OCI-LY7 (cell line): Measurements from ENCODE around the gene PAX7. TPM values are rescaled to one million over a fixed set of nuclear protein-coding genes. Genes with fewer than 3 reads are reported as not detected.

ENCODE experiments used
- BruUV-seq: library from RNA; stranded (reverse); fragments of 400-500 nt; replicated peaks from 2 replicates; lab custom pipeline; 2021; lab: Mats Ljungman, UMichigan
- CTCF ChIA-PET: fragments of 300-600 bp; sonication (Branson Sonifier 250); formaldehyde crosslinking; loops from one replicate; lab custom pipeline; 2022; ENCODE audit warnings: antibody characterized with exemption; ENCODE audit not compliant: unreplicated experiment; lab: Charles Lee
- POLR2A ChIA-PET: fragments of 300-600 bp; sonication (Branson Sonifier 250); formaldehyde crosslinking; loops from one replicate; lab custom pipeline; 2022; ENCODE audit warnings: antibody characterized with exemption; lab: Charles Lee
- DNase-seq: peaks from one replicate; pipeline ENCODE4 v3.0.0-alpha.2; 2015; ENCODE audit warnings: low spot score
- H2AFZ ChIP-seq: fragments of 200-600 bp; sonication (generic), shearing (Covaris generic); 2 replicates; pipeline ENCODE4 v1.6.1; 2014; ENCODE audit warnings: mild to moderate bottlenecking, antibody characterized with exemption, low read length, moderate library complexity
- H3K27ac ChIP-seq: fragments of 200-600 bp; sonication (generic); 2 replicates; pipeline ENCODE4 v1.5.1; 2014; ENCODE audit warnings: mixed run types, low read depth, mild to moderate bottlenecking, moderate library complexity, low read length, inconsistent platforms; ENCODE audit not compliant: poor library complexity, severe bottlenecking
- H3K36me3 ChIP-seq: fragments of 200-600 bp; sonication (generic); 2 replicates; pipeline ENCODE4 v1.6.1; 2014; ENCODE audit warnings: mild to moderate bottlenecking, antibody characterized with exemption, low read length, moderate library complexity, mixed read lengths; ENCODE audit not compliant: insufficient read depth
- H3K4me1 ChIP-seq: fragments of 200-600 bp; sonication (generic); 2 replicates; pipeline ENCODE4 v1.5.1; 2014; ENCODE audit warnings: mild to moderate bottlenecking, low read length; ENCODE audit not compliant: insufficient read depth, poor library complexity, severe bottlenecking
- H3K4me2 ChIP-seq: fragments of 200-600 bp; sonication (generic); 2 replicates; pipeline ENCODE4 v1.6.1; 2014; ENCODE audit warnings: mild to moderate bottlenecking, low read length
- H3K4me3 ChIP-seq: fragments of 200-600 bp; sonication (generic); 2 replicates; pipeline ENCODE4 v1.5.1; 2014; ENCODE audit warnings: mild to moderate bottlenecking, low read depth, low read length; ENCODE audit not compliant: poor library complexity, severe bottlenecking
- H3K79me2 ChIP-seq: fragments of 200-600 bp; sonication (generic); 2 replicates; pipeline ENCODE4 v1.6.1; 2016; ENCODE audit warnings: low read depth, mild to moderate bottlenecking, low read length, moderate library complexity, mixed read lengths; ENCODE audit not compliant: insufficient read depth
- H3K9me2 ChIP-seq: fragments of 200-600 bp; sonication (generic); 2 replicates; pipeline ENCODE4 v1.6.1; 2016; ENCODE audit warnings: mild to moderate bottlenecking, low read length, mixed read lengths; ENCODE audit not compliant: insufficient read depth
- H3K9me3 ChIP-seq: fragments of 200-600 bp; sonication (generic); 2 replicates; pipeline ENCODE4 v1.6.1; 2014; ENCODE audit warnings: mild to moderate bottlenecking, mixed run types, low read length, mixed read lengths
- H4K20me1 ChIP-seq: fragments of 200-600 bp; sonication (generic); 2 replicates; pipeline ENCODE4 v1.6.1; 2014; ENCODE audit warnings: mild to moderate bottlenecking, antibody characterized with exemption, low read length, moderate library complexity, mixed read lengths; ENCODE audit not compliant: insufficient read depth
- CTCF ChIP-seq: fragments of 200-600 bp; sonication (generic); conservative IDR thresholded peaks from 2 replicates; pipeline ENCODE4 v1.5.1; 2014; ENCODE audit warnings: mild to moderate bottlenecking, antibody characterized with exemption, low read length, moderate library complexity, mixed read lengths
- EZH2phosphoT487 ChIP-seq: fragments of 200-600 bp; sonication (generic); IDR thresholded peaks from 2 replicates; pipeline ENCODE4 v1.6.1; 2018; ENCODE audit warnings: low read depth, borderline replicate concordance, mild to moderate bottlenecking, mixed run types, antibody characterized with exemption, low read length, moderate library complexity, mixed read lengths
- intact Hi-C: fragments of 100-400 bp; cut with micrococcal nuclease; formaldehyde crosslinking; loops from one replicate; pipeline ENCODE4 v1.10.0; 2022; ENCODE audit not compliant: unreplicated experiment
- total RNA-seq, 2 experiments: library from RNA; depleted of rRNA in 1 of 2; stranded (reverse); fragments of >200 nt in 1 of 2; shearing (Covaris generic) in 1 of 2; gene quantifications; 2 replicates each; pipeline ENCODE4 v1.2.3, GENCODE V29; 2014 to 2022

The PAX7 gene
- total RNA-seq, 2 experiments from 2014 or later, result not detected

GRCh38 chr1:18710002-18710401 lies 79.4 kb downstream of the PAX7 start:
- H3K4me2 ChIP-seq, result no peak overlapping the region
- no peaks in the 10 kb centered on the region for H3K36me3 ChIP-seq
- no peak for DNase-seq
- TF ChIP-seq CTCF (no peak), EZH2phosphoT487 (no peak)
- no peaks in the 10 kb centered on the region for H3K9me3 ChIP-seq
- POLR2A ChIA-PET, result no interaction called here
- H3K27ac ChIP-seq, result no peak overlapping the region
- no peaks in the 10 kb centered on the region for H4K20me1 ChIP-seq
- BruUV-seq, result no TSS peak
- no peaks in the 10 kb centered on the region for H3K4me1 ChIP-seq
- CTCF ChIA-PET, result no interaction called here
- no peaks in the 10 kb centered on the region for H3K9me2 ChIP-seq
- H3K4me3 ChIP-seq, result no peak overlapping the region
- H3K79me2 ChIP-seq, result no peaks in the 10 kb centered on the region
- no peak overlapping the region for H2AFZ ChIP-seq
- intact Hi-C loops, result no loop called here

- intact Hi-C loops, result no loop called here
- H4K20me1 ChIP-seq, result no peaks in the 10 kb centered on the region
- H2AFZ ChIP-seq, result no peak overlapping the region
- DNase-seq, result no peak
- CTCF ChIA-PET, result no interaction called here
- no peaks in the 10 kb centered on the region for H3K9me3 ChIP-seq
- H3K9me2 ChIP-seq, result no peaks in the 10 kb centered on the region
- POLR2A ChIA-PET, result no interaction called here
- no peaks in the 10 kb centered on the region for H3K36me3 ChIP-seq
- TF ChIP-seq CTCF (no peak), EZH2phosphoT487 (no peak)
- H3K4me2 ChIP-seq, result no peak overlapping the region
- H3K4me3 ChIP-seq, result no peak overlapping the region
- no peaks in the 10 kb centered on the region for H3K79me2 ChIP-seq
- no peaks in the 10 kb centered on the region for H3K4me1 ChIP-seq
- no peak overlapping the region for H3K27ac ChIP-seq
- no TSS peak for BruUV-seq
These were observed 80.4 kb downstream of the PAX7 start for GRCh38 chr1:18711003-18711402.

DNA sequence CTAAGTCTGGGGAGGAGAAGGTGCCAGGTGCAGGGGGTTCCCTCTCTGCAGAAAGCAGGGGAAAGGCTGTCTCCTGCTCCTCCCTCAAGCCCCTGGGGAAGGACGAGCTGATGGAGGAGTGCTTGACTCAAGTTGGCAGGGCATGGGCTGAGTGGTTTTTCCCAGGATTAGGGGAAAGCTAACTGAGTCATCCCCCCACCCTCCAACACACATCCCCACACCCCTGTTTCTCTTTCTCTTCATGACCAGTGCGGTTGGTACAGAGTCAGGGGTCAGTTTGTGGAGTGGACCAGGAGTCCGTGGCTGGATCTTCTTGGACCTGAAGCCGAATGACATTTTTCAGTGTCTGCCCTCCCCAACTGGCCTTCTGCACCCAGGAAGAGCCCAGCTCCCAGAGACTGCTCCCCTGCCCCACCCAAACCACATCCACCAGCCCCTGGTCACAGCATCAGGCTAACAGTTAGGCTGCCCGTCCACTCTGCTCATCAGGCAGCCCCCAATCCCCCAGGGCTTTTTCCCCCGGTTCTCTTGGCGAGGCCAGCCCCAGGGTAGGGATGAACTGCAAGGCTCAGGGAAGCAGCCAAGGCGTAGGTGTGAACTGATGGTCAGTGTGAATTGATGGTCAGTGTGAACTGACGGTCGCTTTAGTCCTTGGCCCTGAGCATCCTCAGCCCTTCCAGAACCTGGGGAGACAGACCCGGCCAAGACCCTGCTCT lies 81.0 kb downstream of the PAX7 start:
- no TSS peak for BruUV-seq
- H3K4me1 ChIP-seq, result no peaks in the 10 kb centered on the region
- TF ChIP-seq EZH2phosphoT487, result no peak
- TF ChIP-seq CTCF, result no peak
- no peak overlapping the region for H3K4me3 ChIP-seq
- ChIA-PET POLR2A (no interaction called here), CTCF (interaction anchor here (0.6 kb wide), 1 partner anchor 24 kb away, joined by 6 read pairs; no protein-coding TSS in a partner anchor)
- no peaks in the 10 kb centered on the region for H4K20me1 ChIP-seq
- no peak overlapping the region for H3K27ac ChIP-seq
- no peaks in the 10 kb centered on the region for H3K9me3 ChIP-seq
- H2AFZ ChIP-seq, result no peak overlapping the region
- intact Hi-C loops, result no loop called here
- H3K9me2 ChIP-seq, result no peaks in the 10 kb centered on the region
- no peak for DNase-seq
- H3K36me3 ChIP-seq, result no peaks in the 10 kb centered on the region
- H3K79me2 ChIP-seq, result no peaks in the 10 kb centered on the region
- no peak overlapping the region for H3K4me2 ChIP-seq
